ENCODE results near the gene IGSF6.

Gene IGSF6

GRCh38 chr16:21673469-21673868 lies 21.1 kb upstream of the IGSF6 start:
- peaks cover 10% of the 10 kb centered on the region for H3K27me3 ChIP-seq (ENCODE audit: low read depth, low read length)
- H2AFZ ChIP-seq (ENCODE audit: low read depth, low read length), result no peak overlapping the region
- no peak overlapping the region for H3K27ac ChIP-seq (ENCODE audit: low read length)
- H3K4me1 ChIP-seq (ENCODE audit: low read length), result no peaks in the 10 kb centered on the region
- H3K79me2 ChIP-seq (ENCODE audit: low read length), result no peaks in the 10 kb centered on the region
- H3K4me2 ChIP-seq (ENCODE audit: low read length), result no peak overlapping the region
- no peaks in the 10 kb centered on the region for H4K20me1 ChIP-seq (ENCODE audit: insufficient read depth, low read length)
- no peak overlapping the region for H3K9ac ChIP-seq (ENCODE audit: low read length)
- no peak overlapping the region for H3K4me3 ChIP-seq (ENCODE audit: low read length)
- no peak for TF ChIP-seq CTCF (IDR thresholded peaks at IDR 0.05; ENCODE audit: low read depth, low read length)
- TF ChIP-seq EZH2phosphoT487 (IDR thresholded peaks at IDR 0.05; ENCODE audit: low read depth), result no peak
- no peaks in the 10 kb centered on the region for H3K36me3 ChIP-seq (replicated peaks; ENCODE audit: low read depth, low read length)
- H3K9me3 ChIP-seq (ENCODE audit: insufficient read depth, low read length), result peaks cover 6% of the 10 kb centered on the region; the same call in 1 of the 2 replicates

- Histone ChIP-seq H3K4me1 (ENCODE audit: low read length) (peaks cover 8% of the 10 kb centered on the region; the same call in 1 of the 2 replicates), H3K27me3 (ENCODE audit: low read depth, low read length) (no peaks in the 10 kb centered on the region; the same call in 1 of the 2 replicates), H3K79me2 (ENCODE audit: low read length) (no peaks in the 10 kb centered on the region), H4K20me1 (ENCODE audit: insufficient read depth, low read length) (no peaks in the 10 kb centered on the region), H3K4me3 (ENCODE audit: low read length) (no peak overlapping the region), H3K27ac (ENCODE audit: low read length) (no peak overlapping the region), H2AFZ (ENCODE audit: low read depth, low read length) (no peak overlapping the region), H3K9ac (ENCODE audit: low read length) (no peak overlapping the region), H3K36me3 (replicated peaks; ENCODE audit: low read depth, low read length) (no peaks in the 10 kb centered on the region), H3K9me3 (ENCODE audit: insufficient read depth, low read length) (no peaks in the 10 kb centered on the region), H3K4me2 (ENCODE audit: low read length) (no peak overlapping the region)
- no peak for TF ChIP-seq CTCF (IDR thresholded peaks at IDR 0.05; ENCODE audit: low read depth, low read length)
- TF ChIP-seq EZH2phosphoT487 (IDR thresholded peaks at IDR 0.05; ENCODE audit: low read depth), result no peak
Observed at GRCh38 chr16:21667575-21667974, 15.2 kb upstream of the IGSF6 start.

- H3K36me3 ChIP-seq (replicated peaks; ENCODE audit: low read depth, low read length), result no peaks in the 10 kb centered on the region
- H2AFZ ChIP-seq (ENCODE audit: low read depth, low read length), result no peak overlapping the region
- no peaks in the 10 kb centered on the region for H4K20me1 ChIP-seq (ENCODE audit: insufficient read depth, low read length)
- H3K27ac ChIP-seq (ENCODE audit: low read length), result no peak overlapping the region
- no peaks in the 10 kb centered on the region; the same call in 1 of the 2 replicates for H3K27me3 ChIP-seq (ENCODE audit: low read depth, low read length)
- TF ChIP-seq CTCF (IDR thresholded peaks at IDR 0.05; ENCODE audit: low read depth, low read length), result no peak
- TF ChIP-seq EZH2phosphoT487 (IDR thresholded peaks at IDR 0.05; ENCODE audit: low read depth), result no peak
- H3K79me2 ChIP-seq (ENCODE audit: low read length), result no peaks in the 10 kb centered on the region
- H3K4me2 ChIP-seq (ENCODE audit: low read length), result no peak overlapping the region
- H3K9me3 ChIP-seq (ENCODE audit: insufficient read depth, low read length), result no peaks in the 10 kb centered on the region
- no peak overlapping the region for H3K9ac ChIP-seq (ENCODE audit: low read length)
- peaks cover 8% of the 10 kb centered on the region; the same call in 1 of the 2 replicates for H3K4me1 ChIP-seq (ENCODE audit: low read length)
- no peak overlapping the region for H3K4me3 ChIP-seq (ENCODE audit: low read length)
Observed at GRCh38 chr16:21666772-21667171, 14.4 kb upstream of the IGSF6 start.

- Histone ChIP-seq H3K4me2 (ENCODE audit: low read length) (no peak overlapping the region), H3K36me3 (replicated peaks; ENCODE audit: low read depth, low read length) (no peaks in the 10 kb centered on the region)
- TF ChIP-seq EZH2phosphoT487 (IDR thresholded peaks at IDR 0.05; ENCODE audit: low read depth), result no peak
- TF ChIP-seq CTCF (IDR thresholded peaks at IDR 0.05; ENCODE audit: low read depth, low read length), result no peak
Observed at GRCh38 chr16:21664801-21665492, 12.5 kb upstream of the IGSF6 start.

More at GRCh38 chr16:21664801-21665492, 12.5 kb upstream of the IGSF6 start:
- Histone ChIP-seq H3K79me2 (ENCODE audit: low read length) (no peaks in the 10 kb centered on the region), H2AFZ (ENCODE audit: low read depth, low read length) (no peak overlapping the region), H3K4me3 (ENCODE audit: low read length) (no peak overlapping the region), H3K4me1 (ENCODE audit: low read length) (peaks cover 19% of the 10 kb centered on the region), H4K20me1 (ENCODE audit: insufficient read depth, low read length) (no peaks in the 10 kb centered on the region), H3K27ac (ENCODE audit: low read length) (no peak overlapping the region), H3K9ac (ENCODE audit: low read length) (no peak overlapping the region), H3K27me3 (ENCODE audit: low read depth, low read length) (no peaks in the 10 kb centered on the region; the same call in 1 of the 2 replicates), H3K9me3 (ENCODE audit: insufficient read depth, low read length) (no peaks in the 10 kb centered on the region)

Measured in OCI-LY3 (cell line).